GOT3 (cell line): ENCODE results near the gene CYP27C1.
A peak's percentile ranks its signal among the peaks of the same experiment; 100 is the strongest.

Source experiments
- DNase-seq: peaks from one replicate; lab custom pipeline; 2025; ENCODE audit warnings: mixed read lengths; lab: John Stamatoyannopoulos, UW

The CYP27C1 gene

DNA sequence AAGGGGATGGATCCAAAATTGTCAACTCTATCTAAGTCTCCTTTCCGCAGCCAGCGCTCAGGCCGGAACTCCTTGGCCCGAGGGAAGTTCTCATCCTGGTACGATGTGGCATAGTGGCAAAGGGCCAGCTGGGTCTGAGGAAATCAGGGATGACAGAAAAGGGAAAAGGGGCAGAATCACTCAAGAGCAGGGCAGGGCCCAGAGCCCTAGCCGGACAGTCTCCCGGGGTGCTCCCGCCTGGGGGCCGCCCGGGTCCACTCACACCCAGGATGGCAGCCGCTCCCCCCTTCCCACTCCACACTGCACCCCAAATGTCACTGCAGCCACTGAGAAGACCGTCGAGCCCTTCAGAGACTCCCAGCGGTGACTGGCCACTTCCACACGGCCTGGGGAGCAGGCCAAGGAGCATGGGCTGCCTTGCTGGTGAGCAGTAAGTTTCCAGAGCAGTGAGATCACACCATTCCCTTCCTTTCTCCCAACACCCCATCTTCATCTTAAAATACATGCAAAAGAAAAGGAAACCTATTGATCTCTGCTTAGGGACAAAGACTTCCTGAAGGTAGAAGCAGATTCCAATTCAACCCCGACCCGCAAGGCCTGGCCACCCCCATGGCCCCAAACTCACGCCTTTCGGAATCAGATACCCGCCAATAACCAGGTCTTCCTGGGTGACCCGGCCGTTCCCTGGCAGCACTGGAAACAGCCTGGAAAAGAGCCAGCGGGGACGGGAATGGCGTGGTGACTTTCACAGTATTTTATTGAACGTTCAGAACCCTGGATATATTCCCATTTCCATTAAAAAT, 26.7 kb downstream of the CYP27C1 start:
- no peak for DNase-seq

DNA sequence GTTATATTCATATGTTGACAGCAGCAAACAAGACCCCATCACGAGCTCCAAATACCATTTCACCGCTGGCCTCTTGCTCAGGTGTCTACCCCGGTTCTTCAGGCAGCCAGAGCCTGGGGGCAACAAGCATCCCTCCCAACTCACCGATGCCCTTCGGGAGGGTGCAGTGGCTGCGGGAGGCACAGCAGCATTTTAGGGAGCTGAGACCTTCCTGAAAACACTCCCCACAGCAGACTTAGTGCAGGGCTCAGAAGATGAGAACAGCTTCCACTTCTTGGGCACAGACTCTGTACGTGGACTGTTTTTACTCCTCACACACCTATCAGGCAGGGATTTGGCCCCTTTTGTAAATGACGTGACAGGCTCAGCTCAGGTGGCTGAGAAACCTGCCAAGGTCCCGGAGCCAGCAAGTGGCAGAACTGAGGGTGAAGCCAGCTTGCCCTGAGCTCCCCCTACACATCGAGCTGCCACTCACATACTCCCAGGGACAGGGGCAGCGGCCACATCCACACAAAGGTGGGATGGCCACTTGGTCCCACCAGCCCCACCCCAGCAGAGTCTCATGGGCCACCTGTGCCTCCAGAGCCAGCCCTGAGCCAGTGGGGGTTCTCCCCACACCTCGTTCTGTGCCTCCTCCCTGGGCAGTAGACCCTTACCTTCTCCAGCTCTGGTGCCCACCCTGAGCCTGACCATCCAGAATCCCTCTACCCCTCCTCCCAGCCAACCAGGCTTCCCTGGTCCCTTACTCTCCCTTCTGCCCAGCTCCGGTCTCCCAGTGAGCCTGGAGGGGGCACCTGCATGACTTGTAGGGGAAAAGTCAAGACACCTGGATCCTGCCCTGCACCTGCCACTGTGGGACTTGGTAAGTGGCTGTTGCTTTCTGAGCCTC, 28.5 kb downstream of the CYP27C1 start:
- no peak for DNase-seq

DNA sequence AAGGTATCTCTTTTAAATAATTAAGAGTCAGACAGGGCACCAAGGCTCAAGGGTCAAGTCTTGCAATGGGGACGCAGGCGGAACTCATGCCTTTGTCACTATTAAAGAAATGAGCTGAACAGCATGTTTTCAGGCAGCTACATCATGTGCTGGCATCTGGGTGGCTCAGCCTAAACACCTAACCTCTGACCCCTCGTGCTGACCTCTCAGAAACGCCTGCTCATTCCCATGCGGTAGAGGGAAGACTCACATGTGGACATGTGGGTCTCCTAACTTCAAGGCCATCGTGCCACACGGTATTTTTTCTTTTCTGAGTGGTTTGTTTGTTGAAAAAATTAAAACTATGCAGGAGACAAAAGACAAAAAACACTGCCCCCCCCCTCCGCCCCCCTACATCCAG, 31.3 kb downstream of the CYP27C1 start:
- DNase-seq = no peak

GRCh38 chr2:127187831-127188230, 32.3 kb downstream of the CYP27C1 start:
- DNase-seq = no peak

GRCh38 chr2:127187081-127187775, 32.9 kb downstream of the CYP27C1 start:
- DNase-seq = no peak

- DNase-seq = no peak
Observed at GRCh38 chr2:127185705-127186104, 34.4 kb downstream of the CYP27C1 start.

DNA sequence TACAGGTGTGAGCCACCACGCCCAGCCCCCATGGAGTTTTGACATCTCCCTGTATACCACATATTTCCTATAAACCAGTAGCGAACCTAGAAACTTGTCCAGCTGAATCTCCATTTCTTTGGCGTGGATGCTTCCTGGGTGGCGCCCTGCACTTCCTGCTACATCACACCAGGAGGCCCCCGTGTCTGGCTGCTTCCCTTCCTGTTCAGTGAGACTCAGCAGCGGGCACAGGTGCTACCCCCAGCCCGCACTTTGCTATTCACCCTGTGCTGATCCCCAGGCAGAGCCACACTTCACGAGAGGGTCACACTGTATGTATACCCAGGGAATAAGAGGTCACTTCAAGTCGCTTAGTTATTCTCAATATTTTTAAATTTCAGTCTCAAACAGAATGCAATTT, 35.0 kb downstream of the CYP27C1 start:
- DNase-seq = no peak

DNA sequence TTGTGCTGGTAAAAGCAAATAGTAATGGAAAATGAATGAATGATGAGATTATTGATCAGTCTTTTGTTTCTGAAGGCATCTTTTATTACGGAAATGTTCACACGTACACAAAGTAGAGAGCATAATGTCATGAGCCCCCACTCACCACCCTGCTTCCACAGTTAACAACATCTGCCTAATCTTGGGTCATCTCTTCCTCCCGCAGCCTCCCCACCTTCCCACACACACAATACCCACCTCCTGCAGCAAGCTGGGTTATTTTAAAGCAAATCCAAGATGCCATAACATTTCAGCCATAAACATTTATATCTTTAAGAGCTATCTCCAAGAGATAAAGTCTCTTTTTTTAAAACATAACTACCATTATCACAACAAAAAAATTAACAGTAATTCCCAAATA, 36.3 kb downstream of the CYP27C1 start:
- DNase-seq = no peak

DNA sequence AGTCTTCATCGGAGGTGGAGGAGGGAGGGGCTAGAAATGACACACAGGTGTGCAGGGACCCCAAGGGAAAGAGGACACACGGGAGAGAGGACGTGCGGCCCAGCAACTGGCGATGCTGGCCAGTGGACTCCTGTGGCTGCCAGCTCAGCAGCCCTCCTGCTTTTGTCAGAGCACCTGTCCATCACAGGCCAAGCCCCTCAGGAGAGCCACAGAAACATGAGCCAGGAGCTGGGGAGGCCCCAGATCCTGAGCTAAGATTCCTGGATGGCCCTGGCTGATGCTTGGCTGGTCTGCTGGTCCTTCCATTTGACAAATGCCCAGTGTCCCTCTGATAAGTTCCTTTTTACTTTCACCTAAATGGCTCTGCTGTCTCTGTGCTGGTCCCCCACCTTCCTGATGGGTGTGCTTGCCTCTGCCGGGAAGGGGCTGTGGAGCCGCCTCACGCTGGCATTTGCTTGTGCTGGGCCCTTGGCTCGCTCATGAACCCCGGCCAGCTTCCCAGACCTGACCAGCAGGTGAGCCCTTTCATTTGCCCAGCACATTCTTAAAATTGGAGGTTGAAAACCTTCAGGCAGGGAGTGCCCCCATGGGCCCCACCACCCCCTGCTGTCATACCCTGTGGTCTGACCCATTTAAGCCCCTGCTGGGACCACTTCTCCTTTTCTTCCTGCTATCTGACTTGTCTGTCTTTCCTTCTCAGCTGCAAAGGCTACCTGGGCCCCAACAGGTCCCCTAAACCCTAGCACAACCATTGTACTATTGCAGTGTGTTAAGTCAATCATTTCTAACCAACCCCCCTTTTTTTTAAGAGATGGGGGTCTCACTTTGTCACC, 37.3 kb downstream of the CYP27C1 start:
- DNase-seq = no peak

DNA sequence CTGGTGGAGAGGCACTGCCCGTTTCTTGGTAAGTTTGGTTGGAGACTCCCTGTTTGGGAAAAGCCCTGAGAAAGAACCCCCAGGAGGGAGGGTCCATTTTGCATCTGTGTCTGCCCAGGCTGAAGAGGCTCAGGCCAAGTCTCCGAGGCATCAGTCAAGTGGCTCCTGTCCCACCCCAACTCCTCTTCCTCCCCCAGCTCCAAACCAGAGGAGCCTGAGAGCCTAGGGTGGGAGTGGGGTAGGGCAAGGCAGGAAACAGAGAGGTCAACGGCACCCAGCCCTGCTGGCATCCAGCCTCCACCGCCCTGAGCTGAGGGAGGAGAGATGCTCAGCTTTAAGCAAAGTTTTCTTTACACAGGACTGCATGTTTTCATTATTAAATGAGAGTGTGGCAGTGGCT, 38.2 kb downstream of the CYP27C1 start:
- no peak for DNase-seq

DNA sequence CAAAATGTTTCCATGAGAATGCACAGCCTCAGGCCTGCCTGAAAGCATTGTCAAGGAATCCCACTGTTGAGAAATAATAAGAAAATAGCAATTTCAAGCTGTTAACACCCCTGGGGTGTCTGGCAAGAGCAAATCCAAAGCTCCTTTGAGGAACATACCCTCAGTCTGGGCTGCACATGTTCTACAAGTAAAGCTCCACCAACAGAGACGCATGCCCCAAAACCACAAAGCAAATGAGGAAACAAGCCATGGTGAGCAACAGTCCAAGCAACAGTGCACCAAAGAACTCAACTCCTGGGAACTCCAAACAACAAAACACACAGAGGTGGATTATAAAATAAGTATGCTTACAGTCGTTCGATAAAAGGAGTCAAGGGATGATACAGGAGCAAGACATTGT, 40.3 kb downstream of the CYP27C1 start:
- no peak for DNase-seq

- DNase-seq = no peak
Observed at GRCh38 chr2:127177617-127178263, 42.4 kb downstream of the CYP27C1 start.

GRCh38 chr2:127176371-127177311, 43.5 kb downstream of the CYP27C1 start:
- peak; percentile 27 for DNase-seq

- no peak for DNase-seq
Observed at GRCh38 chr2:127175751-127176354, 44.2 kb downstream of the CYP27C1 start.

DNA sequence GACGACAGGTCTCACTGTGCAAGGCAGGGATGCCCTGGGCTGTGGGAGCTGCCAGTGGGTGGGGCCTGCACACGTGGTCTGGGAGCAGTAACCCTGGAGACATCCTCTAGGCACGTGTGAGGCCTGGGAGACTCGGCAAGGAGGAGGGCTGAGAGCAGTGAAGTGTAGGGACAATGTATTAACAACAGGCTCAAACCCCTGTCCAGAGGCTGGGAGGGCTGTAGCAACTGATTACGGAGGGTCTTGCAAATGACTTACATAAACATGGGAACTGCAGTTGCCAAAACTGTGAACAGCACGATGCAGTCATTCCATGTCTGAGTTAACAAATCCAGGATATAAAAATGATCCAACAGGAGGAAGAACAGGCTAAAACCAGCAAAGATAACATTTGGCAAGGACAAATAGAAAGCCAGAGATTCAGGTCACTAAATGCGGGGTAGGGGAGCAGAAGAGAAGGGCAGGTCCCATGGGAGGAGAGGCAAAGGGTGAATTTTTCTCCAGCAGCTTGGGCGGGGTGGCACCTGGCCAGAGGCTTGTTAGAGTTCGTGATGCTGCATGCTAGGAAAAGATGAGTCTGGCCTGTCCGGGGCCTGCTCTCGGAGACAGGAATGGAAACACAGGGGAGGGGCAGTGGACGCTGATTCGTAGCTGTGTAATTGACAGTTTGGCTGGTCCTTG, 44.9 kb downstream of the CYP27C1 start:
- DNase-seq = peak; percentile 12

DNA sequence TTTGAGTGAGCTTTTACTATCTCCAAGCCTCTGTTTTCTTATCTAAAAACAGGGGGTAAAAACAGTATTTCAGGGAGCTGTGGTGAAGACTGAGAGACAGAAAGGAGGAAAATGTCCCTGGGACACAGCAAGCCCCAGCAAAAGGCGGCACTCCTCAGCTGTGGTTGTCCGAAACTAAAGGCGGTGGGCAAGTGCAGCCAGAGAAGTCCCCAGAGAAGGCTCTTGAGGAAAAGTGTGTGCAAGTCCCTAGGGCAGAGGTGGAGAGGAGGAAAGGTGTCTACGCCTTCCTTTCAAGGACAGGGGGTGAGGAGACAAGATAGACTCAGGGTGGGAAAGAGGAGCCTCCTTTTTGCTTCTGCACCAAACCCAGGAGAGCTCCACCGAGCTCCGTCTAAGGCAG, 45.5 kb downstream of the CYP27C1 start:
- DNase-seq = no peak

DNA sequence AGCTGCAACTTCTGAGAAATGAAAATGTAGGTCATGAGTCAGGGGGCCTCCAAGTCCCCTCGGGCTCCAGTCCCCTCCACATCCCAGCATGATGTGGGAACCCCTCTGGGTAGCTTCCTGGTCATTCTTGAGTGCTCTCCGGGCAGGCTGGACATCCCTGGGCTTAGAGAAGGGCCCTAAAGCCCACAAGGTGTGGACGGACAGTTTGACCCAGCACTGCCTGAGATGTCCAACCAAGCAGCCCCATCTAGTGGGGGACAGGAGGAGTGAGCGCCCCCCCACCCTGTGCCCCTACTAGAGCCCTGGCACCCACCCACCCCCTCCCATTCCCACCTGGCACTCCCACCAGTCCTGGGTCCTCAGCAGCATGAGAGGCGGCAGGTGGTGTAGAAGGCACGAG, 46.0 kb downstream of the CYP27C1 start:
- DNase-seq = no peak

DNA sequence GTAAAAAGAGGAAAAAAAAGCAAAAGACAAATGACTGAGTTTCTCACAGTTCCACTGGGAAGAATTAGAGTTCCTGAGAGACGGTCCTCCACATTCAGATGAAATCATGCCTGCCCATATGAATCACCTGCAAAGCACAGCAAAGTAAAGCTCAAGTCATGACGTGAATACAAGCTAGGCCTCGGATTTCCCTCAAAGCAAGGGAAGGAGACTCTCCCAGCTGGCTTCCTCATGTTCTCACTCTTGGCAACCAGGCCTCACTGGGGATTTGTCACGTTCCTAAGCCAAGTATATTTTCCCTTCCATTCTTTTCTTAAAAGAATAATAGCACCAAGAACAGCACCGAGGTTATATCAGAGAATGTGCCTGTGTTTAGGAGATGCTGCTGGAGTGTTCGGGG, 47.0 kb downstream of the CYP27C1 start:
- peak; percentile 12 for DNase-seq

- no peak for DNase-seq
Observed at GRCh38 chr2:127172306-127172705, 47.8 kb downstream of the CYP27C1 start.
